Left kidney (tissue), 8 donors: Measurements from ENCODE around the gene CCDC112. TPM values are rescaled to one million over a fixed set of nuclear protein-coding genes. Genes with fewer than 3 reads are reported as not detected.
A peak's percentile ranks its signal among the peaks of the same experiment; 100 is the strongest.
"Not testable (repeated sequence)": the region's sequence is repeated elsewhere in the genome, so short reads cannot be mapped to it uniquely, and the experiment has no call there.

Experiments
- DNase-seq: peaks from one replicate; pipeline ENCODE4 v3.0.0-alpha.2; 2013
- long read RNA-seq, 8 donors: transcript quantifications; one replicate each; lab custom pipeline, GENCODE V29; 2026
- polyA plus RNA-seq: library from polyadenylated mRNA; unstranded; fragments of 120-200 nt; gene quantifications from one replicate; pipeline ENCODE4 v1.2.1, GENCODE V29; 2013; ENCODE audit not compliant: insufficient read length

The CCDC112 gene
- 20.5 TPM for polyA plus RNA-seq
- long read RNA-seq, donor 1: 0 reads
- long read RNA-seq, donor 2, partial matches to known transcripts: 0 of 2 reads
- long read RNA-seq, donor 2, other reads (novel, unspliced or antisense): 0 of 2 reads
- long read RNA-seq, donor 3: 0 reads
- long read RNA-seq, donor 4, partial matches to known transcripts: 0 of 1 reads
- long read RNA-seq, donor 4, other reads (novel, unspliced or antisense): 0 of 1 reads
- long read RNA-seq, donor 5, partial matches to known transcripts: 0 of 3 reads
- long read RNA-seq, donor 5, other reads (novel, unspliced or antisense): 0 of 3 reads
- long read RNA-seq, donor 6: 0 reads
- long read RNA-seq, donor 7, partial matches to known transcripts: 5 of 6 reads
- long read RNA-seq, donor 7, other reads (novel, unspliced or antisense): 0 of 6 reads
- long read RNA-seq, donor 8, partial matches to known transcripts: 0 of 1 reads
- long read RNA-seq, donor 8, other reads (novel, unspliced or antisense): 0 of 1 reads

GRCh38 chr5:115296124-115297022 is at the start of gene CCDC112:
TSS of gene CCDC112 (minus strand) at chr5:115296654. CDS start at chr5:115296543, 111 bp downstream.
- peak; percentile 53 for DNase-seq

GRCh38 chr5:115345344-115345743 is 48.9 kb upstream of the CCDC112 start:
- DNase-seq: no peak

- no peak for DNase-seq
Measured at GRCh38 chr5:115343855-115344254, 47.4 kb upstream of the CCDC112 start.

- no peak for DNase-seq
Measured at GRCh38 chr5:115342590-115343377, 46.3 kb upstream of the CCDC112 start.

GRCh38 chr5:115341745-115342144 is 45.3 kb upstream of the CCDC112 start:
- DNase-seq: no peak

GRCh38 chr5:115338851-115339250 is 42.4 kb upstream of the CCDC112 start:
- DNase-seq: no peak

GRCh38 chr5:115337882-115338281 is 41.4 kb upstream of the CCDC112 start:
- no peak for DNase-seq

GRCh38 chr5:115336964-115337363 is 40.5 kb upstream of the CCDC112 start:
- DNase-seq: no peak

GRCh38 chr5:115336201-115336720 is 39.8 kb upstream of the CCDC112 start:
- DNase-seq: no peak

GRCh38 chr5:115335301-115335700 is 38.8 kb upstream of the CCDC112 start:
- no peak for DNase-seq

GRCh38 chr5:115333164-115333563 is 36.7 kb upstream of the CCDC112 start:
- no peak for DNase-seq

GRCh38 chr5:115330830-115331229 is 34.4 kb upstream of the CCDC112 start:
- no peak for DNase-seq

- DNase-seq: no peak
Measured at GRCh38 chr5:115329475-115329874, 33.0 kb upstream of the CCDC112 start.

- DNase-seq: not testable (repeated sequence)
Measured at GRCh38 chr5:115328617-115329274, 32.3 kb upstream of the CCDC112 start.

- DNase-seq: peak; percentile 69
Measured at GRCh38 chr5:115325296-115325959, 29.0 kb upstream of the CCDC112 start.

GRCh38 chr5:115324021-115324420 is 27.6 kb upstream of the CCDC112 start:
- DNase-seq: no peak

GRCh38 chr5:115322729-115323128 is 26.3 kb upstream of the CCDC112 start:
- no peak for DNase-seq

- no peak for DNase-seq
Measured at GRCh38 chr5:115321309-115321708, 24.9 kb upstream of the CCDC112 start.

GRCh38 chr5:115320515-115320914 is 24.1 kb upstream of the CCDC112 start:
- DNase-seq: no peak

- no peak for DNase-seq
Measured at GRCh38 chr5:115320006-115320405, 23.6 kb upstream of the CCDC112 start.

GRCh38 chr5:115319007-115319406 is 22.6 kb upstream of the CCDC112 start:
- no peak for DNase-seq
